HTERT RPE-1 (cell line): ENCODE results near the gene POLR3GL.
"Not testable (repeated sequence)": the region's sequence is repeated elsewhere in the genome, so short reads cannot be mapped to it uniquely, and the experiment has no call there.

ENCODE experiments used
- in situ Hi-C: fragments of 300-500 bp; cut with MboI; formaldehyde crosslinking; loops from 4 replicates; pipeline ENCODE4 v1.14.3; 2020; ENCODE audit warnings: low sequenced_read_pairs

POLR3GL gene

GRCh38 chr1:146019231-146020057 is 55.0 kb downstream of the POLR3GL start:
- in situ Hi-C loops, result no loop called here

- in situ Hi-C loops, result no loop called here
Observed at GRCh38 chr1:146020058-146021049, 55.9 kb downstream of the POLR3GL start.

GRCh38 chr1:146021050-146021445 is 56.6 kb downstream of the POLR3GL start:
- in situ Hi-C loops, result no loop called here

- in situ Hi-C loops, result no loop called here
Observed at GRCh38 chr1:146021622-146022402, 57.3 kb downstream of the POLR3GL start, which contains the start of gene HJV. Gene HJV (minus strand): TSS chr1:146021735. CDS start chr1:146020231, 1,504 bp downstream.

DNA sequence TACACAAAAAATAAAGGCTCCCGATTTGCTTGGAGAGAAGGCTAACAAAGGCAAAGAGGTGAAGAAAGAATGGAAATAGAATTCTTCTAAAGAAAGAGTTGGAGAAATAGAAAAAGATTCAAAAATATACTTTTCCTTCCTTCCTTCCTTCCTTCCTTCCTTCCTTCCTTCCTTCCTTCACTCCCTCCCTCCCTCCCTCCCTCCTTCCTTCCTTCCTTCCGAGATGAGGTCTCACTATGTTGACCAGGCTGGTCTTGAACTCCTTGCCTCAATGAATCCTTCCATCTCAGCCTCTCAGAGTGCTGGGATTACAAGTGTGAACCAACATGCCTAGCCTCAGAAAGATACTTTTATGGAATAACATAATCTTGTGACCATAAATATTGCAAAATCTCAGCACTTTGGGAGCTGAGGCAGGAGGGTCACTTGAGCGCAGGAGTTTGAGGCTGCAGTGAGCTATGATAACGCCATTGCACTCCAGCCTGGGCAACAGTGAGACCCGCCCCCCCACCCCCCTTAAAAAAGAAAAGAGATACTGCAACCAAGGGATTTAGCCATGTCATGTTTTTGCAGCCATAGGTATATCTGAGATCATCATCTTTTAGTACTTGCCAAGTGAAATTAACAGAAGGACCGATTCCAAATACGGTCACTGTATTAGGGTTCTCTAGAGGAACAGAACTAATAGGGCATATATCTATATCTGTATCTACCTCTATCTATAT is 58.1 kb downstream of the POLR3GL start:
- in situ Hi-C loops, result no loop called here

- in situ Hi-C loops, result not testable (repeated sequence)
Observed at GRCh38 chr1:146025787-146026495, 61.5 kb downstream of the POLR3GL start.

DNA sequence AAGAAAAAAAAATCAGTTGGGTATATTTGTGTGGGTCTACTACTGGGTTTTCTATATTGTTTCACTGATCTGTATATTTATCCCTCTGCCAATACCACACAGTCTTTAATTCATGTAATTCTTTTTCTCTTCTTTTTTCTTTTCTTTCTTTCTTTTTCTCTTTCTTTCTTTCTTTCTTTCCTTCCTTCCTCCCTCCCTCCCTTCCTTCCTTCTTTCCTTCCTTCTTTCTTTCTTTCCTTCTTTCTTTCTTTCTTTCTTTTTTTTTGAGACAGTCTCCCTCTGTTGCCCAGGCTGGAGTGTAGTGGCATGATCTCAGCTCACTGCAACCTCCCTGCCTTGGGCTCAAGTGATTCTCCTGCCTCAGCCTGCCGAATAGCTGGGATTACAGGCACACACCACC is 62.2 kb downstream of the POLR3GL start:
- in situ Hi-C loops, result not testable (repeated sequence)
